Mesendoderm (in vitro differentiated cells): Measurements from ENCODE around the gene CASZ1.

ENCODE experiments used
- DNase-seq: peaks from one replicate; pipeline ENCODE4 v3.0.0; 2013
- H2AK5ac ChIP-seq: 2 replicates; pipeline ENCODE4 v1.6.1; 2013; ENCODE audit warnings: low read length, inconsistent platforms
- H2BK120ac ChIP-seq: 2 replicates; pipeline ENCODE4 v1.6.1; 2013; ENCODE audit warnings: low read depth, mild to moderate bottlenecking, low read length, moderate library complexity, mixed read lengths
- H2BK15ac ChIP-seq: replicated peaks from 2 replicates; pipeline ENCODE4 v1.6.1; 2013; ENCODE audit warnings: low read depth, mild to moderate bottlenecking, moderate library complexity
- H2BK5ac ChIP-seq: 2 replicates; pipeline ENCODE4 v1.6.1; 2013; ENCODE audit warnings: low read length, inconsistent platforms
- H3K18ac ChIP-seq: 2 replicates; pipeline ENCODE4 v1.6.1; 2013; ENCODE audit warnings: mild to moderate bottlenecking, low read length, mixed read lengths
- H3K23ac ChIP-seq: one replicate; pipeline ENCODE4 v1.6.1; 2013; ENCODE audit warnings: low read length
- H3K27ac ChIP-seq: 2 replicates; pipeline ENCODE4 v1.5.1; 2013; ENCODE audit warnings: low read depth, mild to moderate bottlenecking, inconsistent platforms, low read length, moderate library complexity
- H3K27me3 ChIP-seq: 2 replicates; pipeline ENCODE4 v1.6.1; 2013; ENCODE audit warnings: low read length, control low read depth, mild to moderate bottlenecking, inconsistent platforms; ENCODE audit not compliant: insufficient read depth, poor library complexity
- H3K36me3 ChIP-seq: 2 replicates; pipeline ENCODE4 v1.6.1; 2013; ENCODE audit warnings: low read length, inconsistent platforms; ENCODE audit not compliant: control insufficient read depth, insufficient read depth
- H3K4ac ChIP-seq: one replicate; pipeline ENCODE4 v1.6.1; 2013; ENCODE audit warnings: low read depth, mild to moderate bottlenecking, low read length, moderate library complexity
- H3K4me1 ChIP-seq: 2 replicates; pipeline ENCODE4 v1.6.1; 2013; ENCODE audit warnings: low read depth, low read length, inconsistent platforms; ENCODE audit not compliant: control insufficient read depth
- H3K4me2 ChIP-seq: 2 replicates; pipeline ENCODE4 v1.6.1; 2013; ENCODE audit warnings: low read length
- H3K4me3 ChIP-seq: 2 replicates; pipeline ENCODE4 v1.5.1; 2013; ENCODE audit warnings: mild to moderate bottlenecking, low read length
- H3K56ac ChIP-seq: one replicate; pipeline ENCODE4 v1.6.1; 2013; ENCODE audit warnings: low read length
- H3K79me1 ChIP-seq: 2 replicates; pipeline ENCODE4 v1.6.1; 2013; ENCODE audit warnings: low read length, inconsistent platforms
- H3K79me2 ChIP-seq: 2 replicates; pipeline ENCODE4 v1.6.1; 2013; ENCODE audit warnings: mild to moderate bottlenecking, low read length; ENCODE audit not compliant: control insufficient read depth, insufficient read depth
- H3K9ac ChIP-seq: 2 replicates; pipeline ENCODE4 v1.6.1; 2013; ENCODE audit warnings: low read length, inconsistent platforms
- H4K5ac ChIP-seq: one replicate; pipeline ENCODE4 v1.6.1; 2013; ENCODE audit warnings: low read length
- H4K8ac ChIP-seq: one replicate; pipeline ENCODE4 v1.6.1; 2013; ENCODE audit warnings: low read depth, mild to moderate bottlenecking, control low read depth, low read length, moderate library complexity
- WGBS: extraction: QIAGEN DNeasy Blood & Tissue Kit; methylation state at CpG from one replicate; pipeline ENCODE4 v1.1.7; 2013; ENCODE audit warnings: low lambda C conversion rate, missing lambda C conversion rate; ENCODE audit not compliant: insufficient coverage; ENCODE audit errors: extremely low coverage; 5-methylcytosine and 5-hydroxymethylcytosine counted together

The CASZ1 gene

GRCh38 chr1:10789047-10789791 is 7.2 kb downstream of the CASZ1 start:
- no peak overlapping the region for H3K4me3 ChIP-seq
- no peaks in the 10 kb centered on the region for H3K79me2 ChIP-seq
- no peaks in the 10 kb centered on the region for H3K36me3 ChIP-seq
- no peak overlapping the region for H3K9ac ChIP-seq
- H3K18ac ChIP-seq: no peak overlapping the region
- H3K4me1 ChIP-seq: no peaks in the 10 kb centered on the region
- H4K8ac ChIP-seq: no peak overlapping the region
- no peak overlapping the region for H3K56ac ChIP-seq
- H3K27me3 ChIP-seq: peaks cover 2% of the 10 kb centered on the region
- no peak overlapping the region for H4K5ac ChIP-seq
- no peak overlapping the region for H3K4ac ChIP-seq
- DNase-seq: no peak
- 100% methylated on average over 2 of the region's 8 CpGs for WGBS
- no peak overlapping the region for H3K4me2 ChIP-seq
- H3K27ac ChIP-seq: no peak overlapping the region
- H3K23ac ChIP-seq: no peak overlapping the region
- H3K79me1 ChIP-seq: no peaks in the 10 kb centered on the region
- no peak overlapping the region for H2BK15ac ChIP-seq
- no peak overlapping the region for H2BK5ac ChIP-seq
- H2AK5ac ChIP-seq: no peak overlapping the region
- no peak overlapping the region for H2BK120ac ChIP-seq

DNA sequence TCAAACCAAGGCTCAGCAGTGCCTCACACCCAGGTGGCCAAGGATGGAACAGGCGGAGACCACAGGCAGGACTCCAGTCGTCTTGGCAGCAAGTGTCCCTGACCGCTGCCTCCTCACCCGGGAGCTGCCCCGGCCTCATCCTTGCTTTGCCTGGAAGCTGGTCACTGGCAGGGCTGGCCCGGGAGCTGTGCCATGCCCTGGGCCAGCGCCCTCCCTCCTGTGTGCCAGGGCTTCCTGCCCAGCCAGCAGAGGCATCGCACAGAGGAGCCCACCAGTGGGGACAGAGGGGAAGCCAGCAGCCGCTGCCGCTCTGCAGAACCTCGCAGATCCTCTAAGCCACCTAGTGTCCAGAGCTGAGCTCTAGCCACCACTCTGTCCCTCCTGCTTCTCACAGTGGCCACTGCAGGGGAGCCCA is 7.8 kb downstream of the CASZ1 start:
- no peaks in the 10 kb centered on the region for H3K4me1 ChIP-seq
- H3K23ac ChIP-seq: no peak overlapping the region
- H3K79me1 ChIP-seq: no peaks in the 10 kb centered on the region
- DNase-seq: peak; percentile 51
- H3K4me3 ChIP-seq: no peak overlapping the region
- no peak overlapping the region for H2BK15ac ChIP-seq
- no peak overlapping the region for H3K4me2 ChIP-seq
- H3K18ac ChIP-seq: no peak overlapping the region
- H2BK120ac ChIP-seq: no peak overlapping the region
- H3K4ac ChIP-seq: no peak overlapping the region
- H3K56ac ChIP-seq: no peak overlapping the region
- no peak overlapping the region for H3K9ac ChIP-seq
- H2AK5ac ChIP-seq: no peak overlapping the region
- no peak overlapping the region for H4K5ac ChIP-seq
- no peak overlapping the region for H2BK5ac ChIP-seq
- WGBS: no CpG with 5 or more reads among the region's 11 CpGs
- no peaks in the 10 kb centered on the region for H3K36me3 ChIP-seq
- no peak overlapping the region for H3K27ac ChIP-seq
- no peaks in the 10 kb centered on the region for H3K79me2 ChIP-seq
- no peak overlapping the region for H4K8ac ChIP-seq
- H3K27me3 ChIP-seq: no peaks in the 10 kb centered on the region

DNA sequence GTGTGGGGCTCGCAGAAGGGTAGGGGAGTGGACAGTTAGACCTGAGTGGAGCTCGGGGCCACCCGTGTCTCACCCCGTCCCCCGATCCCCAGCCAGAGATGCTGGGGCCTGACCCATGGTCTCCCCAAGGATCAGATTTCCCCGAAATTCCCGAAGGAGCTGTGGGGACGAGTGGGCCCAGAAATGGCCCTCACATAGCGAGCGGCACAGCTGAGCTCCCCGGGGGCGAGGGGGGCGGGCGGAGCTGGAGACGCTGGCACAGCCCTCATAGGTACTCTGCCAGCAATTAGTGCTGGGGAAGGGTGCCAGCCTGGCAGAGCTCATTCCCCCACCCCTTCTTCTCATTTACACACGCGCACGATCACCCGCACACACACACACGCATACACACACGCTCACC is 9.2 kb downstream of the CASZ1 start:
- Histone ChIP-seq H2BK15ac (no peak overlapping the region), H4K5ac (no peak overlapping the region), H3K79me1 (no peaks in the 10 kb centered on the region), H3K36me3 (no peaks in the 10 kb centered on the region), H3K23ac (no peak overlapping the region), H3K4me2 (no peak overlapping the region), H2BK120ac (no peak overlapping the region), H3K9ac (no peak overlapping the region), H3K27me3 (no peaks in the 10 kb centered on the region), H2AK5ac (no peak overlapping the region), H2BK5ac (no peak overlapping the region), H3K4me3 (no peak overlapping the region), H3K4ac (no peak overlapping the region), H3K18ac (no peak overlapping the region), H3K27ac (no peak overlapping the region), H3K56ac (no peak overlapping the region), H3K4me1 (no peaks in the 10 kb centered on the region), H3K79me2 (no peaks in the 10 kb centered on the region), H4K8ac (no peak overlapping the region)
- no peak for DNase-seq
- 100% methylated on average over 6 of the region's 21 CpGs for WGBS

GRCh38 chr1:10785728-10786638 is 10.5 kb downstream of the CASZ1 start:
- no peak overlapping the region for H3K4me3 ChIP-seq
- H2BK120ac ChIP-seq: no peak overlapping the region
- H3K36me3 ChIP-seq: no peaks in the 10 kb centered on the region
- DNase-seq: no peak
- H3K4ac ChIP-seq: no peak overlapping the region
- no peak overlapping the region for H3K56ac ChIP-seq
- H3K23ac ChIP-seq: no peak overlapping the region
- no peak overlapping the region for H3K4me2 ChIP-seq
- H3K9ac ChIP-seq: no peak overlapping the region
- no peaks in the 10 kb centered on the region for H3K79me2 ChIP-seq
- H2AK5ac ChIP-seq: no peak overlapping the region
- no peaks in the 10 kb centered on the region for H3K27me3 ChIP-seq
- H2BK5ac ChIP-seq: no peak overlapping the region
- no peak overlapping the region for H4K8ac ChIP-seq
- no peaks in the 10 kb centered on the region for H3K4me1 ChIP-seq
- no peaks in the 10 kb centered on the region for H3K79me1 ChIP-seq
- no peak overlapping the region for H3K18ac ChIP-seq
- H3K27ac ChIP-seq: no peak overlapping the region
- no CpG with 5 or more reads among the region's 30 CpGs for WGBS
- H2BK15ac ChIP-seq: no peak overlapping the region
- no peak overlapping the region for H4K5ac ChIP-seq

- H3K27me3 ChIP-seq: no peaks in the 10 kb centered on the region
- H3K18ac ChIP-seq: no peak overlapping the region
- DNase-seq: no peak
- no peak overlapping the region for H3K27ac ChIP-seq
- H3K4me3 ChIP-seq: no peak overlapping the region
- H3K79me1 ChIP-seq: no peaks in the 10 kb centered on the region
- no peak overlapping the region for H3K4me2 ChIP-seq
- H2AK5ac ChIP-seq: no peak overlapping the region
- H3K36me3 ChIP-seq: no peaks in the 10 kb centered on the region
- no peak overlapping the region for H4K5ac ChIP-seq
- no peak overlapping the region for H2BK120ac ChIP-seq
- H3K23ac ChIP-seq: no peak overlapping the region
- H3K79me2 ChIP-seq: no peaks in the 10 kb centered on the region
- H2BK5ac ChIP-seq: no peak overlapping the region
- H3K4ac ChIP-seq: no peak overlapping the region
- no peak overlapping the region for H2BK15ac ChIP-seq
- no CpG with 5 or more reads among the region's 11 CpGs for WGBS
- H3K9ac ChIP-seq: no peak overlapping the region
- H3K4me1 ChIP-seq: no peaks in the 10 kb centered on the region
- no peak overlapping the region for H4K8ac ChIP-seq
- H3K56ac ChIP-seq: no peak overlapping the region
Observed at GRCh38 chr1:10784998-10785727, 11.3 kb downstream of the CASZ1 start.
